ENCODE results near the gene SLC30A5. TPM values are rescaled to one million over a fixed set of nuclear protein-coding genes. Genes with fewer than 3 reads are reported as not detected.

Gene SLC30A5
- total and polyA plus RNA-seq, 2 of the 13 experiments (the other 11 are each of a cell fraction or from before 2014, with no cell fraction given), result 46.0 to 53.6 TPM

- TF ChIP-seq HNF1A (IDR thresholded peaks at IDR 0.05; ENCODE audit: low read depth) (no peak), HNF1A (CRISPR knock-in tag; IDR thresholded peaks at IDR 0.05; ENCODE audit: borderline replicate concordance) (peak; percentile 62; the same call in 1 of the 2 replicates), FOXA1 (IDR thresholded peaks at IDR 0.05) (no peak), FOXA1 (CRISPR knock-in tag; IDR thresholded peaks at IDR 0.05) (no peak), ZNF501 (CRISPR knock-in tag; IDR thresholded peaks at IDR 0.05) (peak; percentile 83), DDIT3 (CRISPR knock-in tag; IDR thresholded peaks at IDR 0.05) (no peak), NFYB (CRISPR knock-in tag; IDR thresholded peaks at IDR 0.05) (peak; percentile 97), MTA1 (CRISPR knock-in tag; IDR thresholded peaks at IDR 0.05; ENCODE audit: borderline replicate concordance) (peak; percentile 42; the same call in 1 of the 2 replicates), PITX1 (CRISPR knock-in tag; IDR thresholded peaks at IDR 0.05) (peak; percentile 66; the same call in 1 of the 2 replicates), ZNF724P (CRISPR knock-in tag; IDR thresholded peaks at IDR 0.05; ENCODE audit: borderline replicate concordance) (peak; percentile 69; the same call in 1 of the 2 replicates), ZNF557 (CRISPR knock-in tag; IDR thresholded peaks at IDR 0.05) (no peak), ZNF709 (CRISPR knock-in tag; IDR thresholded peaks at IDR 0.05) (no peak), ZNF580 (CRISPR knock-in tag; IDR thresholded peaks at IDR 0.05; ENCODE audit: borderline replicate concordance, low read depth) (peak; percentile 86; the same call in 1 of the 2 replicates), ZMYM4 (CRISPR knock-in tag; IDR thresholded peaks at IDR 0.05) (peak; percentile 99), KLF12 (CRISPR knock-in tag; IDR thresholded peaks at IDR 0.05; ENCODE audit: borderline replicate concordance) (peak; percentile 74; the same call in 1 of the 2 replicates)
- TF ChIP-seq, protein P1, sequence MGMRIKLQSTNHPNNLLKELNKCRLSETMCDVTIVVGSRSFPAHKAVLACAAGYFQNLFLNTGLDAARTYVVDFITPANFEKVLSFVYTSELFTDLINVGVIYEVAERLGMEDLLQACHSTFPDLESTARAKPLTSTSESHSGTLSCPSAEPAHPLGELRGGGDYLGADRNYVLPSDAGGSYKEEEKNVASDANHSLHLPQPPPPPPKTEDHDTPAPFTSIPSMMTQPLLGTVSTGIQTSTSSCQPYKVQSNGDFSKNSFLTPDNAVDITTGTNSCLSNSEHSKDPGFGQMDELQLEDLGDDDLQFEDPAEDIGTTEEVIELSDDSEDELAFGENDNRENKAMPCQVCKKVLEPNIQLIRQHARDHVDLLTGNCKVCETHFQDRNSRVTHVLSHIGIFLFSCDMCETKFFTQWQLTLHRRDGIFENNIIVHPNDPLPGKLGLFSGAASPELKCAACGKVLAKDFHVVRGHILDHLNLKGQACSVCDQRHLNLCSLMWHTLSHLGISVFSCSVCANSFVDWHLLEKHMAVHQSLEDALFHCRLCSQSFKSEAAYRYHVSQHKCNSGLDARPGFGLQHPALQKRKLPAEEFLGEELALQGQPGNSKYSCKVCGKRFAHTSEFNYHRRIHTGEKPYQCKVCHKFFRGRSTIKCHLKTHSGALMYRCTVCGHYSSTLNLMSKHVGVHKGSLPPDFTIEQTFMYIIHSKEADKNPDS (CRISPR knock-in tag; IDR thresholded peaks at IDR 0.05), result no peak
- TF ChIP-seq, protein P2, sequence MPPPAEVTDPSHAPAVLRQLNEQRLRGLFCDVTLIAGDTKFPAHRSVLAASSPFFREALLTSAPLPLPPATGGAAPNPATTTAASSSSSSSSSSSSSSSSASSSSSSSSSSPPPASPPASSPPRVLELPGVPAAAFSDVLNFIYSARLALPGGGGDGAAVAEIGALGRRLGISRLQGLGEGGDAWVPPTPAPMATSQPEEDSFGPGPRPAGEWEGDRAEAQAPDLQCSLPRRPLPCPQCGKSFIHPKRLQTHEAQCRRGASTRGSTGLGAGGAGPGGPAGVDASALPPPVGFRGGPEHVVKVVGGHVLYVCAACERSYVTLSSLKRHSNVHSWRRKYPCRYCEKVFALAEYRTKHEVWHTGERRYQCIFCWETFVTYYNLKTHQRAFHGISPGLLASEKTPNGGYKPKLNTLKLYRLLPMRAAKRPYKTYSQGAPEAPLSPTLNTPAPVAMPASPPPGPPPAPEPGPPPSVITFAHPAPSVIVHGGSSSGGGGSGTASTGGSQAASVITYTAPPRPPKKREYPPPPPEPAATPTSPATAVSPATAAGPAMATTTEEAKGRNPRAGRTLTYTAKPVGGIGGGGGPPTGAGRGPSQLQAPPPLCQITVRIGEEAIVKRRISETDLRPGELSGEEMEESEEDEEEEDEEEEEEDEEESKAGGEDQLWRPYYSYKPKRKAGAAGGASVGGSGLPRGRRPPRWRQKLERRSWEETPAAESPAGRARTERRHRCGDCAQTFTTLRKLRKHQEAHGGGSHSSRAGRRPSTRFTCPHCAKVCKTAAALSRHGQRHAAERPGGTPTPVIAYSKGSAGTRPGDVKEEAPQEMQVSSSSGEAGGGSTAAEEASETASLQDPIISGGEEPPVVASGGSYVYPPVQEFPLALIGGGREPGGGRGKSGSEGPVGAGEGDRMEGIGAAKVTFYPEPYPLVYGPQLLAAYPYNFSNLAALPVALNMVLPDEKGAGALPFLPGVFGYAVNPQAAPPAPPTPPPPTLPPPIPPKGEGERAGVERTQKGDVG (CRISPR knock-in tag; IDR thresholded peaks at IDR 0.05; ENCODE audit: borderline replicate concordance), result peak; percentile 58; the same call in 1 of the 2 replicates
These were observed 73.1 kb downstream of the SLC30A5 start, which contains the start of gene CCNB1 (continued) for GRCh38 chr5:69166686-69167492.
